Effector memory CD8-positive, alpha-beta T cell (primary cell): ENCODE measurements around the gene EIF4G3.
A peak's percentile ranks its signal among the peaks of the same experiment; 100 is the strongest.

ENCODE experiments used
- ATAC-seq: fragments of 150-1000 bp; cut with Tn5 transposase; replicated peaks from 2 replicates; pipeline ENCODE4 v1.10.0; 2021; ENCODE audit warnings: mild to moderate bottlenecking, moderate library complexity
- DNase-seq, 3 experiments: peaks; one replicate each; pipeline ENCODE4 v3.0.0; 2021
- H3K27ac Mint-ChIP-seq, 2 donors: one replicate each; pipeline ENCODE4 v1.8.0; 2022; ENCODE audit warnings: mild to moderate bottlenecking in 2 of 2, mixed read lengths in 2 of 2, moderate library complexity in 2 of 2
- H3K27me3 Mint-ChIP-seq, 2 donors: one replicate each; pipeline ENCODE4 v1.8.0; 2022; ENCODE audit warnings: mixed read lengths in 2 of 2
- H3K36me3 Mint-ChIP-seq: one replicate; pipeline ENCODE4 v1.8.0; 2022; ENCODE audit warnings: mild to moderate bottlenecking, moderate library complexity, mixed read lengths; ENCODE audit not compliant: insufficient read depth
- H3K4me1 Mint-ChIP-seq, 2 donors: one replicate each; pipeline ENCODE4 v1.8.0; 2022; ENCODE audit warnings: low read depth in 2 of 2, mixed read lengths in 2 of 2
- H3K4me3 Mint-ChIP-seq, 2 donors: one replicate each; pipeline ENCODE4 v1.8.0; 2022; ENCODE audit warnings: mild to moderate bottlenecking in 2 of 2, mixed read lengths in 2 of 2, moderate library complexity in 2 of 2
- H3K9me3 Mint-ChIP-seq, 2 donors: one replicate each; pipeline ENCODE4 v1.8.0; 2022; ENCODE audit warnings: mixed read lengths in 2 of 2

The EIF4G3 gene

DNA sequence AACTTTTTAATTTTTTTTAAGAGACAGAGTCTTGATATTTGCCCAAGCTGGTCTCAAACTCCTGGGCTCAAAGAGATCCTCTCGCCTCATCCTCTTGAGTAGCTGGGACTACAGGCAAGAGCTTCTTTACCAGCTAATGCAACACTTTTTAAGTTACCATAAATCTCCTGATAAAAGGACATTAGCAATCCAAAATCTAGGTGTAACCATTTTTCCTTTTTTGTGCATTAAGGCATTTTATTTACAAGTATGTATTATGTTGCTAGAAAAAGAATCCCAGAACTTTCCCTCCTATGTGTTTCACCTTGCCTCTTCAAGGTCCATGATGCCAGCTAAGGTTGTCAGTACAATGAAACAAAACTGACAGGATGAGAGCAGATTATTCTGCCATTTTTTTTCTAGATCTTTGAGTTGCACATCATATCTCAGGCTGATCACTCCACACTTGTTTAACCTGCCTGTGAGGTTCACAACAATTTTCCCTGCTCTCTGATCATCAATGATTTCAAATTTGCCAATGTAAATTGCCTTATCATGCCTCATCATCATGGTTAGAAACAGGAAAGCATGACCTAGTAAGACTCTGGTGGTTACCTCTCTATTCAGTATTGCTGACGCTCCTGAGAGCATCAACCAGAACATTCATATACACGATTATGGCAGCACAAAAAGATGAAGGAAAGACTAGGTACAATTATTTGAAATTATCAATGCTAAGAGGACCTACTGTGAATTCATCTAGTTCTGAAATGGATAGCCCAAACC lies 173.2 kb downstream of the EIF4G3 start:
- no peak for DNase-seq
- Mint-ChIP-seq H3K27ac (no peak overlapping the region), H3K9me3 (no peaks in the 10 kb centered on the region)

DNA sequence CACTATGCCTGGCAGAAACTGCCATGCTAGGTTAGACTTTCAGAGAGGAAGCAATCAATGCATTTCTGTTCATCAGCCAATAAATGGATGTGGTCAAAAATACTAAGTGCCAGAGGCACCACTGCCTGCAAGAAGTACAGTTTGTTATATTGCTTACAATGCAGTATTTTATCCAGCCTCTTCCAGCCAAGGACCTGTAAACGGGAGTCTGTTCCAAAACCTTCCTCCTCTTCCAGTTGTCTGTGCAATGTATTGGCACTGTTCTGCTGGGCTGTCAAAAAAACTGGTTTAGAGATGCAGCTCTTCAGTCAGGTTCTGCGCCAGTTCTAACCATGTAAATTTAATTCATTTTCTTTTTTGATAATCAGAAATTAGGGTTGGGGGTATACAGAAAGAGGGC lies 175.7 kb downstream of the EIF4G3 start:
- no peak for DNase-seq
- Mint-ChIP-seq H3K9me3 (no peaks in the 10 kb centered on the region), H3K27ac (peak overlapping the region in 1 of 2 donors; percentile 18), H3K4me1 (peaks cover 7 to 16% of the 10 kb centered on the region in 2 donors), H3K36me3 (peaks cover 8% of the 10 kb centered on the region), H3K4me3 (no peak overlapping the region), H3K27me3 (no peaks in the 10 kb centered on the region)
- ATAC-seq = no peak

More for the DNA sequence above, 173.2 kb downstream of the EIF4G3 start:
- Mint-ChIP-seq H3K4me3 (no peak overlapping the region), H3K36me3 (peaks cover 4% of the 10 kb centered on the region), H3K27me3 (no peaks in the 10 kb centered on the region), H3K4me1 (peaks cover 5 to 8% of the 10 kb centered on the region in 2 donors)
- ATAC-seq = no peak

DNA sequence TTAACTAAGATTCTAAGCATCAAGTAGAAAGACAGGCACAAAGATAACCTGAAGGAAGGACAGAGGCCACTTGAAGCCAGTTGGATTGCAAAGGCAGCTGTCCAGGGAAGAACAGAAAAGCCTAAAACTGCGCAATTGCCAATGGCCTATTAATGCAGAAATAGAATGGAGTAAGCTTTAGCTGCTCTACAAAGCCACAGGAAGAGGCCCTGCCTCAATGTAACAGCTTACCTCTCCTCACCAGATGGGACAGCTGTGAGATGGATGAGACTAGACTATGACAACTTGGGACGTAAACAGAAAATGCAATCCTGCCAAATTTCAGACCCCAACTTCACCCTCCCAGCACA lies 176.5 kb downstream of the EIF4G3 start:
- no peaks in the 10 kb centered on the region for H3K9me3 Mint-ChIP-seq
- H3K36me3 Mint-ChIP-seq = peaks cover 8% of the 10 kb centered on the region
- H3K4me1 Mint-ChIP-seq = peaks cover 6 to 14% of the 10 kb centered on the region in 2 donors
- no peak overlapping the region for H3K4me3 Mint-ChIP-seq
- no peak overlapping the region for H3K27ac Mint-ChIP-seq
- no peaks in the 10 kb centered on the region for H3K27me3 Mint-ChIP-seq
- DNase-seq = no peak
- no peak for ATAC-seq

DNA sequence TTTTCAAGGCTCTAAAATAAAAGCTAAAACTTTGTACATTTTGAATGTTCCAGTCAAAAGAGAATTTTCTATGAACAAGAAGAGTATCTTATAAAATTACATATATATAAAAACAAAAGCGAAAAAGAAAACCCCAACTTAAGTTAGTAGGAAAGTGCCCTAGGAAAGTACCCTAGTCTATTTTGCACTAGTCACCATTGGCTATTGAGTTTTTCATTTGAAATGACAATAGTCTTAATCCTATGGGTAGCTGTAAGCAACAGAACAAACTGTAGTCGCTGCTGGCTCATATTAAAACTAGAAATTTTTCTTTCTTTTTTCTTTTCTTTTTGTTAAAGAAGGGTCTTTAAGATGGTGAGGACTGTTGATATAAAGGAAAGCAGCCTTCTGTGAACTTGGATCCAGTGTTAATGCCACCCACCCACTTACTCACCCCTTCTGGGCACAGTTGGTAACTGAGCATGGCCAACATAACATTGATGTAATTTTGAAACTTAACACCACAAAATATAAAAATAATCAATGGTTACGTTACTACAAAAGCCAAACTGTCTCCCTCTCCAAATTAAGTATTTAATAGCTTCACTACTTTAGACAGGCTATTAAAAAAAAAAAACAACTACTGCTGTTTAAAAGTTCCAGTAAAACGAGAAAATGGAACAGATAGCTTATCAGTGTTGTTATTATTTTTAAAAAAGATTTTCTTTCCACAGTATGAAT lies 177.0 kb downstream of the EIF4G3 start:
- ATAC-seq (no peak), DNase-seq (no peak)
- no peaks in the 10 kb centered on the region for H3K9me3 Mint-ChIP-seq
- no peak overlapping the region for H3K27ac Mint-ChIP-seq
- no peaks in the 10 kb centered on the region for H3K27me3 Mint-ChIP-seq
- H3K36me3 Mint-ChIP-seq = peaks cover 8% of the 10 kb centered on the region
- H3K4me3 Mint-ChIP-seq = no peak overlapping the region
- peaks cover 6 to 14% of the 10 kb centered on the region in 2 donors for H3K4me1 Mint-ChIP-seq

DNA sequence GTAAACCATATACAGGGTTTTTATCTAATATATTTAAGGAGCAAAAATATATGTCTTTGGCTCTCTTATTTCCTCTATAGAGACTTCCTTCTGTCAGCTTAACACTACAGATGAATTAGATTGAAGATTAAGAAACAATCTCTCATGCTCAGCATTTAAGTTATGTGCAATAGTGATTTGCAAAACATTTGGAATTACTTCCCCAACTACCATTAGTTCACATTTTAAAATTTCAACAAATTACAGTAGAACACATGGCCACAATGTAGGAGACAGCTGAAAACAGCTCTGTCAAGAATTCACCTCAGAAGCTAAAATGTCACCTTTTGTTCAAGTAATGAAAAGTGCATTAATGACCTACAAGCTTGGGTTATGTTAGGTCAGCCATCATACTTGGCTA lies 177.9 kb downstream of the EIF4G3 start:
- peaks cover 6 to 14% of the 10 kb centered on the region in 2 donors for H3K4me1 Mint-ChIP-seq
- DNase-seq (no peak), ATAC-seq (no peak)
- H3K36me3 Mint-ChIP-seq = peaks cover 8% of the 10 kb centered on the region
- H3K27ac Mint-ChIP-seq = no peak overlapping the region
- no peak overlapping the region for H3K4me3 Mint-ChIP-seq
- no peaks in the 10 kb centered on the region for H3K9me3 Mint-ChIP-seq
- no peaks in the 10 kb centered on the region for H3K27me3 Mint-ChIP-seq

DNA sequence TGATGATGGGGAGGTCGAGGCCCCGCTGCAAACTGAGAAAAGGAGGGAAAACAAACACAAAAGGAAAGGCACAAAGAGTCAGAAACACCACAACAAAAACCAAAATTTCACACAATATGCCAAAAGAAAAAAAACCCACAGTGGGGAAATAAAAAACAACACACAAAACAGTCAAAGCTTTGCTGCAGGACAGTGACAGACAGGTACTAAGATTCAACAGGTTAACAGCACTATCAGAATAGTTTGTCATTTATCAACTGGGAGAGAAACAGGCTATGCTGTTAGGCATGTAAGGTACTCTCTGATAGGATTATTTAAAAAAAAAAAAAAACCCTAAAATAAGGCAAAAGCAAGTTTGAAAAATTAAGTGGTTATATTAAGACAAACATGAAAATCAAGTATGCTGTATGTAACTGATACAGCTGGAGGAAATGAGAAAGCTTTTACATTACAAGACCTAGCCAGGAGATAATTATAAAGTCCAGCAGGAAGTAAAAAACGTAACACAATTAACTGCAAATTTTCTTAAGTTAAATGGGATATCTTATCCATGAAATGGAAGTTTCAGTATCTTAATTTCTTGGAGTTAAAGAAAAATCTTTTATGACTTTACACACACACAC lies 179.0 kb downstream of the EIF4G3 start:
- Mint-ChIP-seq H3K4me3 (no peak overlapping the region), H3K27me3 (no peaks in the 10 kb centered on the region), H3K27ac (peak overlapping the region; percentile 29 to 52), H3K4me1 (peaks cover 6 to 16% of the 10 kb centered on the region in 2 donors), H3K9me3 (no peaks in the 10 kb centered on the region), H3K36me3 (peaks cover 3% of the 10 kb centered on the region)
- DNase-seq (no peak), ATAC-seq (no peak)

DNA sequence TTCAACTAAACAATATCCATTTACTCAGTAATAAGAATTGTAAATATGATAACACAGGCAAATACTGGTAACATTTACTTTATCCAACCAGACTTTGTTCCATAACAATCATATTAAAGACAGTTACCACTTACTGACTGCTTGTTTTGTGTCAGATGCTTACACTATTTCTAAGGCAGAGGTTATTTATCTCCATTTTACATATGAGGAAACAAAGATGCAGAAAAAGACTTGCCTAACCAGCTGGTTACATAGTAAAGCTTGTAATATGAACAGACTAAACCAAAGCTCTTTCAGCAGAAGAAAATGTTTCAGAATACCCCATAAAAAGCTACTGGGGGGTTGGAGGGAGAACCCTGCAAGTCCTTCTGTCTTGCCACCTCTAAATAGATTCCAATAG lies 180.1 kb downstream of the EIF4G3 start:
- peaks cover 12 to 23% of the 10 kb centered on the region in 2 donors for H3K4me1 Mint-ChIP-seq
- H3K9me3 Mint-ChIP-seq = no peaks in the 10 kb centered on the region
- H3K4me3 Mint-ChIP-seq = no peak overlapping the region
- no peak for DNase-seq
- H3K36me3 Mint-ChIP-seq = peaks cover 3% of the 10 kb centered on the region
- no peaks in the 10 kb centered on the region for H3K27me3 Mint-ChIP-seq
- ATAC-seq = no peak
- H3K27ac Mint-ChIP-seq = peak overlapping the region in 1 of 2 donors; percentile 28

DNA sequence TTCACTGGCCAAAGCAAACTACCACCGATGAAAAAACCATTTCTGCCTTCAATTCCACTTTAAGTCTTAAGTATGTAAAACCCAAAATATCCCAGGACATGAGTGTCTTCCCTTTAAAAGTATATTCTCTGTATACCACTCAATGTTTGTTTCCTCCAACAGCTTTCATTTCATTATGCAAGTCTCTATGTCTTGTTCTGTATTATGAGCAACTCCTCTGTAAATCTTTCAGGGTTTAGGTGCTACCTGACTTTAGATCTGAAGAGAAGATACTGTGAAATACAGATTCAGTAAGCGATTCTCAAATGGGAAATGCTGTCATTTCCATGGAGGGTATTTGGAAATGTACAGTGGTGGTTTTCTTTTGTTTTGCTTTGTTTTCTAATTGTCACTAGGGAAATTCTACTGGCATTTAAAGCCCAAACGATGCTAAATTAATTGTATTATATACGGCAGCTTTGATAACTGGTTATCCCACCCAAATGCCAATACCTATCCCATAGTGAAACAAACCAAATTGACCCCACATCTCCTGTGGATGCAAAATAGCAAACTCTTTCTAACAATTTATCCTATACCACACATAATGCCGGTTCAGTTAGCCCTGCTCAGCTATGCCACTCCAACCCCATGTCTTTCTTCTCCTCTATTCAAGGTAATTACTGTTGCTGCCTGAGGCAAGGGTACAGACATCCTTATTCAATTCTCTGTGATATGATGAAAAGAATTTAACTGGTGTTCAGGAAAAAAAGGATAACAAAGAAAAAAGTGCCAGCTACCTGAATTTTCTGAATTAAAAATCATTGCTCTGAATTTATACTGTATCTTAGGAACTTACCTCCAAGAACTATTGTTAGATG lies 182.8 kb downstream of the EIF4G3 start:
- no peak for DNase-seq
- no peak for ATAC-seq
- Mint-ChIP-seq H3K27ac (no peak overlapping the region), H3K4me1 (peaks cover 10 to 20% of the 10 kb centered on the region in 2 donors), H3K9me3 (no peaks in the 10 kb centered on the region), H3K27me3 (no peaks in the 10 kb centered on the region), H3K36me3 (peaks cover 10% of the 10 kb centered on the region), H3K4me3 (no peak overlapping the region)

DNA sequence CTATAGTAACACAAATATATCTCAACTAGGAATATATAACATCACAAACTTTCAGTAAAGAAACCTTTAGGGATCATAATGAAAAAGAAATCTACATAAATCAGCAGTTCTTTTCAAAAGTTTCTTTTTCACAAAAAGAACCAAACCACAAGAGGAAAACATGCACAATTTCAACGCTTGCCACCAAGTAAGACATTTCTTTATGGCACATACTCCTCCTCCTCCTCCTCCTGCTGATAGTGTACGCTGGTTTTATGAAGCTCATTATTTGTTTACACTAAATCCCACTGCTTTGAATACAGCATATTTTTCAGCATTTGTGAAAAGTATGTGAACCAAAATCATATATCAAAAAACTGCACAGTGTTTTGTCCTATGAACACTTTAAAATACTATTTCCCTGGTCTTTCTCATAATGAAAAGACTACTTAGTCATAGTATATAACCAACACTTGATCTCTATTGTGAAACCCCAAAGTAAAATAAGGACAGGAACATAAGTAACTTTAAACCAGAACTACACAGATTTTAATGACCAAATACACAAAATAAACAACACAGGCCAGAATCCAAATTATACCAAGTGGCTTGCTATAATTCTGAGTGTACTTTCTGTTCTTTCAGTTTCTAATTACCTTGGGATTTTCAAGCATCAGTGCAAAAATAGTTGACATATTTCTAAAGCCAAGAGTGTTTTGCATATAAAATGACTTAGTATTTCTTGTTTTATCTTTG lies 184.2 kb downstream of the EIF4G3 start:
- ATAC-seq = no peak
- Mint-ChIP-seq H3K4me1 (peaks cover 8 to 18% of the 10 kb centered on the region in 2 donors), H3K27me3 (no peaks in the 10 kb centered on the region), H3K4me3 (no peak overlapping the region), H3K9me3 (no peaks in the 10 kb centered on the region), H3K27ac (peak overlapping the region; percentile 57 to 80), H3K36me3 (peaks cover 16% of the 10 kb centered on the region)
- no peak for DNase-seq

DNA sequence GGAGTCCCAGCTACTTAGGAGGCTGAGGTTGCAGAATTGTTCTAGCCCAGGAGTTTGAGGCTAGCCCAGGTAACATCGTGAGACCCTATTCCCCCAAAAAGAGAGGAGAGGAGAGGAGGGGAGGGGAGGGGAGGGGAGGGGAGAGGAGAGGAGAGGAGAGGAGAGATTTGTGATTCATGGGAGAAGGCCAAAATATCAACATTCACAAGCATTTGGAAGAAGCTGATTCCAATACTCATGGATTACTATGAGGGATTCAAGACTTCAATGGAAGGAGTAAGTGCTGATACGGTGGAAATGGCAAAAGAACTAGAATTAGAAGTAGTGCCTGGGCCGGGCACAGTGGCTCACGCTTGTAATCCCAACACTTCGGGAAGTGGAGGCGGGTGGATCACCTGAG lies 187.8 kb downstream of the EIF4G3 start:
- Mint-ChIP-seq H3K27ac (no peak overlapping the region), H3K27me3 (no peaks in the 10 kb centered on the region), H3K4me1 (peaks cover 6 to 12% of the 10 kb centered on the region in 2 donors), H3K4me3 (no peak overlapping the region), H3K36me3 (peaks cover 14% of the 10 kb centered on the region), H3K9me3 (no peaks in the 10 kb centered on the region)
- DNase-seq (no peak), ATAC-seq (no peak)

DNA sequence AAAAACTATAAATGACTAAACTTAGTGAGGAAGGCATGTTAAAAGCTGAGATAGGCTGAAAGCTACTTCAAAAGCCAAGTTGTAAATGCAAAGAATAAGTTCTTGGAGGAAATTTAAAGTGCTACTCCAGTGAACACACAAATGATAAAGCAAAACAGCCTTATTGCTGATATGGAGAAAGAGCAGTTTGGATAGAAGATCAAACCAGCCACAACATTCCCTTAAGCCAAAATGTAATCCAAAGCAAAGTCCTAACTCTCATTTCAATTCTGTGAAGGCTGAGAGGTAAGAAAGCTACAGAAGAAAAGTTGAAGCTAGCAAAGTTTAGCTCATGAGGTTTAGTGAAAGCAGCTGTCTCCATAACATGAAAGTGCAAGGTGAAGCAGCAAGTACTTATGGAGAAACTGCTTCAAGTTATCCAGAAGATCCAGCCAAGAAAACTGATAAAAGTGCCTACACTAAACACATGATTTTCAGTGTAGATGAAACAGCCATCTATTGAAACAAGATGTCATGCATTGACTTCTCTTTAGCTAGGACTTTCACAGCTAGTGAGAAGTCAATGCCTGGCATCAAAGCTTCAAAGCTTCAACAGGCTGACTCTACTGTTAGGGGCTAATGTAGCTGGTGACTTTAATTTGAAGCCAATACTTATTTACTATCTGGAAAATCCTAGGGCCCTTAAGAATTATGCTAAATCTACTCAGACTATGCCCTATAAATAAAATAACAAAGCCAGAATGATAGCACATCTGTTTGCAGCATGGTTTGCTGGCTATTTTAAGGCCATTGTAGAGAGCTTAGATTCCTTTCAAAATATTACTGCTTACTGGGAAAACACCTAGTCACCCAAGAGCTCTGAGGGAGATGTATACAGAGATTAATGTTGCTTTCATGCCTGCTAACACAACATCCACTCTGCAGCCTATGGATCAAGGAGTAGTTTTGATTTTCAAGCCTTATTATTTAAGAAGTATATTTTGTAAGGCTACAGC lies 188.6 kb downstream of the EIF4G3 start:
- H3K36me3 Mint-ChIP-seq = peaks cover 14% of the 10 kb centered on the region
- H3K27ac Mint-ChIP-seq = no peak overlapping the region
- peaks cover 6 to 15% of the 10 kb centered on the region in 2 donors for H3K4me1 Mint-ChIP-seq
- H3K9me3 Mint-ChIP-seq = no peaks in the 10 kb centered on the region
- H3K27me3 Mint-ChIP-seq = no peaks in the 10 kb centered on the region
- DNase-seq (no peak), ATAC-seq (no peak)
- H3K4me3 Mint-ChIP-seq = no peak overlapping the region
